Measurements from ENCODE around the gene RNF103. TPM values are rescaled to one million over a fixed set of nuclear protein-coding genes. Genes with fewer than 3 reads are reported as not detected.

The RNF103 gene
- total and polyA plus RNA-seq, 2 of the 13 experiments (the other 11 are each of a cell fraction or from before 2014, with no cell fraction given), result 19.8 to 21.1 TPM

DNA sequence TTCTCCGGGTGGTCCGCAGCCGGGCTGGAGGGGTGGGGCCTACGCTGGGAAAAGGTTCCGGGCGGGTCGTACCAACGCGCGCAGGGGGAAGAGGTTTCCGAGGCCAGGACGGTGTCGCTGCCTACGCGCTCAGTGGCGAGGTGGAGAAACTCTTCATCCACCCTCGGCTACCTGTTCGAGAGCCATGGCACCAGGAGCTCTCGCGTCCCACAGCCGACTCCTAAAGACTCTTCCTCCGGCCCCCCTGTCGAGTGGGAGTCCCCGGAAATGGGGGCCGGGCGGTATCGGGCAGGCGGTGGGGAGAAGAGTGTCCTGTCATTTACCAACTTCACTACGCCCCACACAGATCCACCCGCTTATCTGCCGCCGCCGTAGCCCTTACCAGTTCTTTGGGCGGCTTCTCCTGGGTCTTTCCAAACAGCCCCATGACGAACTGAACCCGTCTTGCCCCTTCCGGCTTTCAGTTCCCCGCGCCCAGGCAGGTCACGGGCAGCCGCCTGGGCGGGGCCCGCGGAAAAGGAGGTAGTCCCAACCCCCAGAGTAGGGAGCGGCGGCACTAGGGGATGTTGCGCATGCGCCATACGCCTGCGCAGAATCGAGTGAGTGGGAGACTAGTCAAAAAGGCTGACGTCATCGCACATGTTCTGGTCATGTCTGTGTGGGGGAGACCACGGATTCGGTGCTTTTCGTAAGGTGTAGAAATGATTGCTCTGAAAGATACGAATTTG lies 60.6 kb downstream of the RNF103 start, which contains the start of gene CHMP3 (continued):
- TF ChIP-seq, protein P1, sequence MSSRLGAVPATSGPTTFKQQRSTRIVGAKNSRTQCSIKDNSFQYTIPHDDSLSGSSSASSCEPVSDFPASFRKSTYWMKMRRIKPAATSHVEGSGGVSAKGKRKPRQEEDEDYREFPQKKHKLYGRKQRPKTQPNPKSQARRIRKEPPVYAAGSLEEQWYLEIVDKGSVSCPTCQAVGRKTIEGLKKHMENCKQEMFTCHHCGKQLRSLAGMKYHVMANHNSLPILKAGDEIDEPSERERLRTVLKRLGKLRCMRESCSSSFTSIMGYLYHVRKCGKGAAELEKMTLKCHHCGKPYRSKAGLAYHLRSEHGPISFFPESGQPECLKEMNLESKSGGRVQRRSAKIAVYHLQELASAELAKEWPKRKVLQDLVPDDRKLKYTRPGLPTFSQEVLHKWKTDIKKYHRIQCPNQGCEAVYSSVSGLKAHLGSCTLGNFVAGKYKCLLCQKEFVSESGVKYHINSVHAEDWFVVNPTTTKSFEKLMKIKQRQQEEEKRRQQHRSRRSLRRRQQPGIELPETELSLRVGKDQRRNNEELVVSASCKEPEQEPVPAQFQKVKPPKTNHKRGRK (CRISPR knock-in tag; IDR thresholded peaks at IDR 0.05), result no peak
- TF ChIP-seq ZMYM3 (CRISPR knock-in tag; IDR thresholded peaks at IDR 0.05) (no peak), YEATS2 (CRISPR knock-in tag; IDR thresholded peaks at IDR 0.05; ENCODE audit: borderline replicate concordance) (peak; percentile 65; the same call in 1 of the 2 replicates), ASH2L (IDR thresholded peaks at IDR 0.05; ENCODE audit: insufficient read length, low read depth, low read length) (peak; percentile 98), NFIB (CRISPR knock-in tag; IDR thresholded peaks at IDR 0.05; ENCODE audit: borderline replicate concordance) (no peak), DNMT1 (CRISPR knock-in tag; IDR thresholded peaks at IDR 0.05) (0 out of 2 replicates have a peak, but pooled peaks have one; percentile 24), SYNCRIP (IDR thresholded peaks at IDR 0.05; ENCODE audit: insufficient read depth, low read depth, low read length) (no peak), RFXAP (CRISPR knock-in tag; IDR thresholded peaks at IDR 0.05; ENCODE audit: borderline replicate concordance) (no peak), FOXA1 (IDR thresholded peaks at IDR 0.05) (no peak), FOXA1 (CRISPR knock-in tag; IDR thresholded peaks at IDR 0.05) (no peak), ZSCAN20 (CRISPR knock-in tag; IDR thresholded peaks at IDR 0.05; ENCODE audit: borderline replicate concordance) (no peak), FOXO1 (CRISPR knock-in tag; IDR thresholded peaks at IDR 0.05) (no peak; the same call in 1 of the 2 replicates), HNRNPUL1 (IDR thresholded peaks at IDR 0.05; ENCODE audit: low read depth, low read length) (no peak), TOPORS (CRISPR knock-in tag; IDR thresholded peaks at IDR 0.05) (peak; percentile 60), TSC22D2 (CRISPR knock-in tag; IDR thresholded peaks at IDR 0.05; ENCODE audit: borderline replicate concordance) (no peak), PPARG (CRISPR knock-in tag; conservative IDR thresholded peaks at IDR 0.05) (0 out of 2 replicates have a peak, but pooled peaks have one; percentile 8), ISX (CRISPR knock-in tag; conservative IDR thresholded peaks at IDR 0.05) (no peak), MEIS2 (CRISPR knock-in tag; IDR thresholded peaks at IDR 0.05) (no peak; the same call in 1 of the 2 replicates), PCBP1 (IDR thresholded peaks at IDR 0.05; ENCODE audit: borderline replicate concordance, low read depth, low read length) (peak; percentile 98)
- TF ChIP-seq, protein P2, sequence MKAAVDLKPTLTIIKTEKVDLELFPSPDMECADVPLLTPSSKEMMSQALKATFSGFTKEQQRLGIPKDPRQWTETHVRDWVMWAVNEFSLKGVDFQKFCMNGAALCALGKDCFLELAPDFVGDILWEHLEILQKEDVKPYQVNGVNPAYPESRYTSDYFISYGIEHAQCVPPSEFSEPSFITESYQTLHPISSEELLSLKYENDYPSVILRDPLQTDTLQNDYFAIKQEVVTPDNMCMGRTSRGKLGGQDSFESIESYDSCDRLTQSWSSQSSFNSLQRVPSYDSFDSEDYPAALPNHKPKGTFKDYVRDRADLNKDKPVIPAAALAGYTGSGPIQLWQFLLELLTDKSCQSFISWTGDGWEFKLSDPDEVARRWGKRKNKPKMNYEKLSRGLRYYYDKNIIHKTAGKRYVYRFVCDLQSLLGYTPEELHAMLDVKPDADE (CRISPR knock-in tag; IDR thresholded peaks at IDR 0.05), result peak; percentile 78
- TF ChIP-seq, protein P3, sequence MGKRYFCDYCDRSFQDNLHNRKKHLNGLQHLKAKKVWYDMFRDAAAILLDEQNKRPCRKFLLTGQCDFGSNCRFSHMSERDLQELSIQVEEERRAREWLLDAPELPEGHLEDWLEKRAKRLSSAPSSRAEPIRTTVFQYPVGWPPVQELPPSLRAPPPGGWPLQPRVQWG (CRISPR knock-in tag; IDR thresholded peaks at IDR 0.05; ENCODE audit: borderline replicate concordance, low read depth), result no peak
- TF ChIP-seq, protein P4, sequence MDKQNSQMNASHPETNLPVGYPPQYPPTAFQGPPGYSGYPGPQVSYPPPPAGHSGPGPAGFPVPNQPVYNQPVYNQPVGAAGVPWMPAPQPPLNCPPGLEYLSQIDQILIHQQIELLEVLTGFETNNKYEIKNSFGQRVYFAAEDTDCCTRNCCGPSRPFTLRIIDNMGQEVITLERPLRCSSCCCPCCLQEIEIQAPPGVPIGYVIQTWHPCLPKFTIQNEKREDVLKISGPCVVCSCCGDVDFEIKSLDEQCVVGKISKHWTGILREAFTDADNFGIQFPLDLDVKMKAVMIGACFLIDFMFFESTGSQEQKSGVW (CRISPR knock-in tag; IDR thresholded peaks at IDR 0.05; ENCODE audit: borderline replicate concordance), result no peak
- TF ChIP-seq, protein P5, sequence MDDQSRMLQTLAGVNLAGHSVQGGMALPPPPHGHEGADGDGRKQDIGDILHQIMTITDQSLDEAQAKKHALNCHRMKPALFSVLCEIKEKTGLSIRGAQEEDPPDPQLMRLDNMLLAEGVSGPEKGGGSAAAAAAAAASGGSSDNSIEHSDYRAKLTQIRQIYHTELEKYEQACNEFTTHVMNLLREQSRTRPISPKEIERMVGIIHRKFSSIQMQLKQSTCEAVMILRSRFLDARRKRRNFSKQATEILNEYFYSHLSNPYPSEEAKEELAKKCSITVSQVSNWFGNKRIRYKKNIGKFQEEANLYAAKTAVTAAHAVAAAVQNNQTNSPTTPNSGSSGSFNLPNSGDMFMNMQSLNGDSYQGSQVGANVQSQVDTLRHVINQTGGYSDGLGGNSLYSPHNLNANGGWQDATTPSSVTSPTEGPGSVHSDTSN (CRISPR knock-in tag; IDR thresholded peaks at IDR 0.05; ENCODE audit: borderline replicate concordance), result no peak
- TF ChIP-seq, protein P6, sequence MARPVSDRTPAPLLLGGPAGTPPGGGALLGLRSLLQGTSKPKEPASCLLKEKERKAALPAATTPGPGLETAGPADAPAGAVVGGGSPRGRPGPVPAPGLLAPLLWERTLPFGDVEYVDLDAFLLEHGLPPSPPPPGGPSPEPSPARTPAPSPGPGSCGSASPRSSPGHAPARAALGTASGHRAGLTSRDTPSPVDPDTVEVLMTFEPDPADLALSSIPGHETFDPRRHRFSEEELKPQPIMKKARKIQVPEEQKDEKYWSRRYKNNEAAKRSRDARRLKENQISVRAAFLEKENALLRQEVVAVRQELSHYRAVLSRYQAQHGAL (CRISPR knock-in tag; IDR thresholded peaks at IDR 0.05; ENCODE audit: not compliant biosample characterization), result peak; percentile 96

All from HepG2 (cell line).